ENCODE data around the gene MUC22. TPM values are rescaled to one million over a fixed set of nuclear protein-coding genes. Genes with fewer than 3 reads are reported as not detected.

Gene MUC22
- polyA plus RNA-seq, 2 of the 4 experiments (the other 2 are of a cell fraction), result not detected

DNA sequence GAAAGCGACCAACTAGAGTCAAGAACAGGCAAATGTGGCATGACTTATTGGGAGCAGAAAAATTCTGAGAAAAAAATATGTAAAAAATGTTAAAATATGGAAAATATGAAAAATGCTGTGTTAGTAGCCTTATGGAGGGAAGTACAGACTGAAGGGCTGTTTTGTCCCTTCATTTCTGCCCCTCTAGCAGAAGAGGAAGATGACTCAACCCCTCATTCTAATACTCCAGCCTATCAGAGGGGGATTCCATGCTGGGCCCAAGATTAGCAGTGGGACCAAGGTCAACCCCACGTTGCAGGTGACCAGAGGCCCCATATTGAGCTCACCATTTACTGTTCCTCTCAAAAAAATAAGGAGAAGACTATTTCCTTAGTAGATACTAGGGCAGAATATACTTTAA, 18.4 kb upstream of the MUC22 start:
- ChIA-PET POLR2A (no interaction called here), CTCF (interaction anchor here (0.6 kb wide), 2 partner anchors 77 to 152 kb away, joined by 3 to 5 read pairs; no protein-coding TSS in a partner anchor)
- WGBS (ENCODE audit: missing lambda C conversion rate), result 63% methylated on average over 2 of the region's 2 CpGs
- ATAC-seq (no peak), FAIRE-seq (no peak), DNase-seq (ENCODE audit: low read depth in 1 of 2, low spot score in 1 of 2) (no peak)
- Histone ChIP-seq H3K4me3 (no peak overlapping the region), H3K4me2 (no peak overlapping the region), H3K4me1 (no peaks in the 10 kb centered on the region), H3K27ac (no peak overlapping the region), H3K9me3 (no peaks in the 10 kb centered on the region)
- no peak for TF ChIP-seq HOXB13 (CRISPR knock-in tag; IDR thresholded peaks at IDR 0.05; ENCODE audit: low read depth)
- no peak for TF ChIP-seq POLR2A (IDR thresholded peaks at IDR 0.05; ENCODE audit: low read length)
- TF ChIP-seq, protein P1, sequence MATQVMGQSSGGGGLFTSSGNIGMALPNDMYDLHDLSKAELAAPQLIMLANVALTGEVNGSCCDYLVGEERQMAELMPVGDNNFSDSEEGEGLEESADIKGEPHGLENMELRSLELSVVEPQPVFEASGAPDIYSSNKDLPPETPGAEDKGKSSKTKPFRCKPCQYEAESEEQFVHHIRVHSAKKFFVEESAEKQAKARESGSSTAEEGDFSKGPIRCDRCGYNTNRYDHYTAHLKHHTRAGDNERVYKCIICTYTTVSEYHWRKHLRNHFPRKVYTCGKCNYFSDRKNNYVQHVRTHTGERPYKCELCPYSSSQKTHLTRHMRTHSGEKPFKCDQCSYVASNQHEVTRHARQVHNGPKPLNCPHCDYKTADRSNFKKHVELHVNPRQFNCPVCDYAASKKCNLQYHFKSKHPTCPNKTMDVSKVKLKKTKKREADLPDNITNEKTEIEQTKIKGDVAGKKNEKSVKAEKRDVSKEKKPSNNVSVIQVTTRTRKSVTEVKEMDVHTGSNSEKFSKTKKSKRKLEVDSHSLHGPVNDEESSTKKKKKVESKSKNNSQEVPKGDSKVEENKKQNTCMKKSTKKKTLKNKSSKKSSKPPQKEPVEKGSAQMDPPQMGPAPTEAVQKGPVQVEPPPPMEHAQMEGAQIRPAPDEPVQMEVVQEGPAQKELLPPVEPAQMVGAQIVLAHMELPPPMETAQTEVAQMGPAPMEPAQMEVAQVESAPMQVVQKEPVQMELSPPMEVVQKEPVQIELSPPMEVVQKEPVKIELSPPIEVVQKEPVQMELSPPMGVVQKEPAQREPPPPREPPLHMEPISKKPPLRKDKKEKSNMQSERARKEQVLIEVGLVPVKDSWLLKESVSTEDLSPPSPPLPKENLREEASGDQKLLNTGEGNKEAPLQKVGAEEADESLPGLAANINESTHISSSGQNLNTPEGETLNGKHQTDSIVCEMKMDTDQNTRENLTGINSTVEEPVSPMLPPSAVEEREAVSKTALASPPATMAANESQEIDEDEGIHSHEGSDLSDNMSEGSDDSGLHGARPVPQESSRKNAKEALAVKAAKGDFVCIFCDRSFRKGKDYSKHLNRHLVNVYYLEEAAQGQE (IDR thresholded peaks at IDR 0.05), result no peak
- TF ChIP-seq, protein P2, sequence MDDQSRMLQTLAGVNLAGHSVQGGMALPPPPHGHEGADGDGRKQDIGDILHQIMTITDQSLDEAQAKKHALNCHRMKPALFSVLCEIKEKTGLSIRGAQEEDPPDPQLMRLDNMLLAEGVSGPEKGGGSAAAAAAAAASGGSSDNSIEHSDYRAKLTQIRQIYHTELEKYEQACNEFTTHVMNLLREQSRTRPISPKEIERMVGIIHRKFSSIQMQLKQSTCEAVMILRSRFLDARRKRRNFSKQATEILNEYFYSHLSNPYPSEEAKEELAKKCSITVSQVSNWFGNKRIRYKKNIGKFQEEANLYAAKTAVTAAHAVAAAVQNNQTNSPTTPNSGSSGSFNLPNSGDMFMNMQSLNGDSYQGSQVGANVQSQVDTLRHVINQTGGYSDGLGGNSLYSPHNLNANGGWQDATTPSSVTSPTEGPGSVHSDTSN (IDR thresholded peaks at IDR 0.05), result no peak
- TF ChIP-seq, protein P3, sequence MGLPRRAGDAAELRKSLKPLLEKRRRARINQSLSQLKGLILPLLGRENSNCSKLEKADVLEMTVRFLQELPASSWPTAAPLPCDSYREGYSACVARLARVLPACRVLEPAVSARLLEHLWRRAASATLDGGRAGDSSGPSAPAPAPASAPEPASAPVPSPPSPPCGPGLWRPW (IDR thresholded peaks at IDR 0.05), result no peak
- no peak for TF ChIP-seq RAD21 (conservative IDR thresholded peaks at IDR 0.05 in 1 of 2, IDR thresholded peaks at IDR 0.05 in 1 of 2)
- TF ChIP-seq FOXS1 (CRISPR knock-in tag; IDR thresholded peaks at IDR 0.05), result no peak
- TF ChIP-seq HEYL (CRISPR knock-in tag; IDR thresholded peaks at IDR 0.05), result no peak
- TF ChIP-seq BHLHE40 (IDR thresholded peaks at IDR 0.05; ENCODE audit: low read depth, low read length), result no peak
- TF ChIP-seq FOSL2 (IDR thresholded peaks at IDR 0.05), result no peak
- no peak for TF ChIP-seq FOSL2 (CRISPR knock-in tag; IDR thresholded peaks at IDR 0.05)
- TF ChIP-seq, protein P4, sequence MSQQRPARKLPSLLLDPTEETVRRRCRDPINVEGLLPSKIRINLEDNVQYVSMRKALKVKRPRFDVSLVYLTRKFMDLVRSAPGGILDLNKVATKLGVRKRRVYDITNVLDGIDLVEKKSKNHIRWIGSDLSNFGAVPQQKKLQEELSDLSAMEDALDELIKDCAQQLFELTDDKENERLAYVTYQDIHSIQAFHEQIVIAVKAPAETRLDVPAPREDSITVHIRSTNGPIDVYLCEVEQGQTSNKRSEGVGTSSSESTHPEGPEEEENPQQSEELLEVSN (IDR thresholded peaks at IDR 0.05; ENCODE audit: borderline replicate concordance, low read depth), result no peak
- no peak for TF ChIP-seq TP53 (CRISPR knock-in tag; IDR thresholded peaks at IDR 0.05)
- TF ChIP-seq ZNF302 (CRISPR knock-in tag; IDR thresholded peaks at IDR 0.05), result no peak
- TF ChIP-seq CBX8 (IDR thresholded peaks at IDR 0.05), result no peak
- TF ChIP-seq KDM1A (IDR thresholded peaks at IDR 0.05; ENCODE audit: low read depth), result no peak
- TF ChIP-seq, protein P5, sequence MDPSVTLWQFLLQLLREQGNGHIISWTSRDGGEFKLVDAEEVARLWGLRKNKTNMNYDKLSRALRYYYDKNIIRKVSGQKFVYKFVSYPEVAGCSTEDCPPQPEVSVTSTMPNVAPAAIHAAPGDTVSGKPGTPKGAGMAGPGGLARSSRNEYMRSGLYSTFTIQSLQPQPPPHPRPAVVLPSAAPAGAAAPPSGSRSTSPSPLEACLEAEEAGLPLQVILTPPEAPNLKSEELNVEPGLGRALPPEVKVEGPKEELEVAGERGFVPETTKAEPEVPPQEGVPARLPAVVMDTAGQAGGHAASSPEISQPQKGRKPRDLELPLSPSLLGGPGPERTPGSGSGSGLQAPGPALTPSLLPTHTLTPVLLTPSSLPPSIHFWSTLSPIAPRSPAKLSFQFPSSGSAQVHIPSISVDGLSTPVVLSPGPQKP (IDR thresholded peaks at IDR 0.05; ENCODE audit: low read depth, low read length), result no peak
- no peak for TF ChIP-seq RNF2 (IDR thresholded peaks at IDR 0.05; ENCODE audit: borderline replicate concordance, low read depth)
- no peak for TF ChIP-seq PHF8 (IDR thresholded peaks at IDR 0.05; ENCODE audit: borderline replicate concordance, low read depth)
- TF ChIP-seq MYC (IDR thresholded peaks at IDR 0.05; ENCODE audit: borderline replicate concordance, low read length), result no peak

DNA sequence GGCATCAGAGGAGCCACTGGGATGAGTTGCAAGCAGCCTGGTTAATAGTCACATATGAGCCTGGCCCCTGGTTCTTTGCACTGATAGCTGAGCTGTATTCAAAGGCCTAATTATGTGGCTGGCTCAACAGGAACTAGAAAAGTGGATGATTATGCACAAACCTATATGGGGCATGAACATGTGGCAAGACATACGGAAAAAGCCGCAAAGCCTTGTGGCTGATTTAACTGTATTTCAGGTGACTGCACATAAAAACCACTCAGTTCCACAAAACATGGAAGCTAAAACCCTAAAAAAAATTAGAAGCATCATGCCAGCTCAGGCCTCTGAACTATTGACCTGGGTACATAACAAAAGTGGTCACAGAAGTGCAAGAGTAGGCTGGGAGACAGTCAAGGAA, 13.0 kb upstream of the MUC22 start:
- no peak for DNase-seq (ENCODE audit: low read depth in 1 of 2, low spot score in 1 of 2)
- no peak for FAIRE-seq
- Histone ChIP-seq H3K27ac (no peak overlapping the region; a peak in 1 of 6 replicates), H3K4me1 (peaks cover 5% of the 10 kb centered on the region; the same call in 2 of the 3 replicates), H3K9me3 (no peaks in the 10 kb centered on the region), H3K4me3 (no peak overlapping the region), H3K4me2 (no peak overlapping the region)
- no peak for ATAC-seq
- TF ChIP-seq BHLHE40 (IDR thresholded peaks at IDR 0.05; ENCODE audit: low read depth, low read length) (no peak), NPAS2 (CRISPR knock-in tag; IDR thresholded peaks at IDR 0.05; ENCODE audit: borderline replicate concordance) (no peak), ZFP36 (IDR thresholded peaks at IDR 0.05; ENCODE audit: borderline replicate concordance, partially characterized antibody) (no peak), EHF (CRISPR knock-in tag; IDR thresholded peaks at IDR 0.05) (no peak), HOXB5 (CRISPR knock-in tag; IDR thresholded peaks at IDR 0.05) (no peak), HEYL (CRISPR knock-in tag; IDR thresholded peaks at IDR 0.05) (no peak), RAD21 (conservative IDR thresholded peaks at IDR 0.05 in 1 of 2, IDR thresholded peaks at IDR 0.05 in 1 of 2) (no peak), ESRRA (IDR thresholded peaks at IDR 0.05; ENCODE audit: borderline replicate concordance, low read length) (no peak), KDM1A (IDR thresholded peaks at IDR 0.05; ENCODE audit: low read depth) (no peak), HOXB13 (CRISPR knock-in tag; IDR thresholded peaks at IDR 0.05; ENCODE audit: low read depth) (no peak), MAZ (IDR thresholded peaks at IDR 0.05; ENCODE audit: borderline replicate concordance, low read depth, low read length) (no peak), TP53 (CRISPR knock-in tag; IDR thresholded peaks at IDR 0.05) (no peak), FOSL2 (IDR thresholded peaks at IDR 0.05) (no peak), FOSL2 (CRISPR knock-in tag; IDR thresholded peaks at IDR 0.05) (no peak), ZSCAN20 (CRISPR knock-in tag; IDR thresholded peaks at IDR 0.05) (no peak), NR3C1 (IDR thresholded peaks at IDR 0.05) (no peak), TFCP2L1 (CRISPR knock-in tag; IDR thresholded peaks at IDR 0.05) (no peak)
- TF ChIP-seq, protein P3 (IDR thresholded peaks at IDR 0.05), result no peak
- ChIA-PET POLR2A (no interaction called here), CTCF (interaction anchor here (1.6 kb wide), 1 partner anchor 82 kb away, joined by 3 read pairs; no protein-coding TSS in a partner anchor)
- WGBS (ENCODE audit: missing lambda C conversion rate), result 95% methylated on average over 2 of the region's 2 CpGs

Measured in A549 (cell line).